HepG2 (cell line): Measurements from ENCODE around the gene PIK3IP1. TPM values are rescaled to one million over a fixed set of nuclear protein-coding genes. Genes with fewer than 3 reads are reported as not detected.
A peak's percentile ranks its signal among the peaks of the same experiment; 100 is the strongest.

ENCODE experiments used
- BRCA1 ChIP-seq: sonication (generic); formaldehyde crosslinking; IDR thresholded peaks from 2 replicates; pipeline ENCODE4 v1.4.0; 2020; ENCODE audit warnings: missing genetic modification reagents
- CENPBD1 ChIP-seq: sonication (generic); formaldehyde crosslinking; IDR thresholded peaks from 2 replicates; pipeline ENCODE4 v1.8.0; 2022; ENCODE audit warnings: missing genetic modification reagents, low read depth, mild to moderate bottlenecking, borderline replicate concordance
- CREB3 ChIP-seq: sonication (generic); formaldehyde crosslinking; IDR thresholded peaks from 2 replicates; pipeline ENCODE4 v1.5.0; 2020; ENCODE audit warnings: missing genetic modification reagents
- FOXP4 ChIP-seq: sonication (generic); formaldehyde crosslinking; IDR thresholded peaks from 2 replicates; pipeline ENCODE4 v1.4.0; 2020; ENCODE audit warnings: missing genetic modification reagents
- MIXL1 ChIP-seq: IDR thresholded peaks from 2 replicates; pipeline ENCODE4 v1.6.1; 2016
- NFAT5 ChIP-seq: sonication (generic); formaldehyde crosslinking; IDR thresholded peaks from 2 replicates; pipeline ENCODE4 v1.4.0; 2020; ENCODE audit warnings: missing genetic modification reagents
- POLR2G ChIP-seq: fragments of 200-400 bp; formaldehyde crosslinking; IDR thresholded peaks from 2 replicates; pipeline ENCODE4 v1.6.1; 2018; ENCODE audit warnings: mild to moderate bottlenecking, low read depth, low read length, moderate library complexity
- RFXANK ChIP-seq: IDR thresholded peaks from 2 replicates; pipeline ENCODE4 v1.6.1; 2016
- SKI ChIP-seq: fragments of 450-650 bp; IDR thresholded peaks from one replicate; pipeline ENCODE4 v1.6.1; 2018; ENCODE audit warnings: mild to moderate bottlenecking; ENCODE audit not compliant: partially characterized antibody
- ZGPAT ChIP-seq: IDR thresholded peaks from 2 replicates; pipeline ENCODE4 v1.6.1; 2016; ENCODE audit warnings: mild to moderate bottlenecking
- ZNF609 ChIP-seq: sonication (generic); formaldehyde crosslinking; IDR thresholded peaks from 2 replicates; pipeline ENCODE4 v1.4.0; 2020; ENCODE audit warnings: mild to moderate bottlenecking, missing genetic modification reagents, borderline replicate concordance
- ZNF784 ChIP-seq: sonication (generic); formaldehyde crosslinking; IDR thresholded peaks from 2 replicates; pipeline ENCODE4 v1.5.1; 2020; ENCODE audit warnings: missing genetic modification reagents, mild to moderate bottlenecking, borderline replicate concordance
- polyA plus RNA-seq, 8 experiments: library from polyadenylated mRNA; depleted of rRNA in 3 of 8; stranded (reverse) in 7 of 8; unstranded in 1 of 8; fragments of >200 nt; fragmentation: Illumina TruSeq in 4 of 8; extraction: Trizol in 4 of 8; gene quantifications; 2 replicates each; pipeline versions ENCODE4 v1.2.1 to v1.2.3, GENCODE V29; 2011 to 2016; ENCODE audit warnings: low read depth in 4 of 8, missing spikeins in 1 of 8, mixed read lengths in 1 of 8; ENCODE audit not compliant: insufficient read depth in 1 of 8
- total RNA-seq, 5 experiments: library from RNA; depleted of rRNA; stranded (reverse); fragments of >200 nt; fragmentation: Illumina TruSeq; extraction: Trizol; gene quantifications; 2 replicates each; pipeline ENCODE4 v1.2.3, GENCODE V29; 2016; ENCODE audit warnings: low read depth in 1 of 5

PIK3IP1 gene
- total and polyA plus RNA-seq, 2 of the 13 experiments (the other 11 are each of a cell fraction or from before 2014, with no cell fraction given): 1.3 to 2.5 TPM

- no peak for TF ChIP-seq ZNF609 (CRISPR knock-in tag)
- TF ChIP-seq CENPBD1 (CRISPR knock-in tag): no peak
- TF ChIP-seq BRCA1 (CRISPR knock-in tag): no peak
- TF ChIP-seq POLR2G: peak; percentile 42
- peak; percentile 79 for TF ChIP-seq FOXP4 (CRISPR knock-in tag)
- no peak for TF ChIP-seq RFXANK (CRISPR knock-in tag)
- peak; percentile 82 for TF ChIP-seq SKI
- no peak for TF ChIP-seq CREB3 (CRISPR knock-in tag)
- TF ChIP-seq ZNF784: no peak
- TF ChIP-seq NFAT5 (CRISPR knock-in tag): no peak
- TF ChIP-seq MIXL1 (CRISPR knock-in tag): no peak; the same call in 1 of the 2 replicates
- TF ChIP-seq ZGPAT (CRISPR knock-in tag): 0 out of 2 replicates have a peak, but pooled peaks have one; percentile 53
Measured at GRCh38 chr22:31339148-31339832, 47.0 kb upstream of the PIK3IP1 start (continued).
